HG03095 (cell line): ENCODE data around the gene OAS3.
"Not testable (repeated sequence)": the region's sequence is repeated elsewhere in the genome, so short reads cannot be mapped to it uniquely, and the experiment has no call there.

ENCODE experiments used
- ATAC-seq: cut with Tn5 transposase; IDR thresholded peaks from one replicate; pipeline ENCODE4 v1.9.1; 2021; ENCODE audit warnings: moderate library complexity; ENCODE audit not compliant: unreplicated experiment

The OAS3 gene

GRCh38 chr12:112980491-112981158 lies 42.4 kb downstream of the OAS3 start:
- no peak for ATAC-seq

GRCh38 chr12:112985642-112986290 lies 47.5 kb downstream of the OAS3 start:
- no peak for ATAC-seq

DNA sequence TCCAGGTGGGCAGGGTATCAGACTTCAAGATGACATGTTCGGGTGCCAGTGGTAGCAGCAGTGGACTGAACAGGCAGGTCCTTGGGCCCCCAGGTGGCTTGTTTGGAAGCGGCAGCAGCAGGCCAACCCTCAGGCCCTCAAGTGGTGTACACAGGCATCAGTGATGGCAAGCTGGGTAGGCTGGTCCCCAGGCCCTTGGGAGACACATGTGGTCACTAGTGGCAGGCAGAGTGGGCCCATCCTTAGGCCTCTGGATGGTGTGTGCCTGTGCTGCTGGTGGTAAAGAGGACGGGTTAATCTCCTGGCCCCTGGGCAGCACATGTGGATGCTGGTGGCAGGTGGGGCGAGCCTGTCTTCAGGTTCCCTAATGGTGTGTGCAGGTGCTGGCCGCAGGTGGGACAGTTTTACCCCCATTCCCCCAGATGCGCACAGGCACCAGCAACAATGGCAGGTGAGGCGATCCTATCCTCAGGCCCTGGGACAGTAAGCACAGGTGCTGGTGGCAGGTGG lies 48.1 kb downstream of the OAS3 start:
- ATAC-seq, result no peak

DNA sequence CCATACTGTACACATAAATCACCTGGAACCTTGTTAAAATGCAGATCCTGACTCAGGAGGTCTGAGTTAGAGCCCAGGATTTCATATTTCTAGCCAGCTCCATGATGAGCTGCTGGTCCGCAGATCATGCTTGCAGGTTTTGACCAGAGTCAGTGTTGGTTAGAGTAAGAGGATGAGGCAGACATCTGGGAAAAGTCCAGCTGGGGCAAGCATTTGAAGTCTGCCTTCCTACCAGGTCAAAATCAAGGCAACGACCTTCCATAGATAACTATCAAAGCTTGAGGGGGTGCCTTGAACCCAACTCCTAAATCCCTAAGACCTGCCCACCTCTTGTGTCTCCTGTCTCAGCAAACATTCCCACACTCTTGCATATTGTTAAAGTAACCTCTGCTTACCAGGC lies 49.3 kb downstream of the OAS3 start:
- ATAC-seq, result no peak

- no peak for ATAC-seq
These were observed 50.0 kb downstream of the OAS3 start for GRCh38 chr12:112988224-112988623.

DNA sequence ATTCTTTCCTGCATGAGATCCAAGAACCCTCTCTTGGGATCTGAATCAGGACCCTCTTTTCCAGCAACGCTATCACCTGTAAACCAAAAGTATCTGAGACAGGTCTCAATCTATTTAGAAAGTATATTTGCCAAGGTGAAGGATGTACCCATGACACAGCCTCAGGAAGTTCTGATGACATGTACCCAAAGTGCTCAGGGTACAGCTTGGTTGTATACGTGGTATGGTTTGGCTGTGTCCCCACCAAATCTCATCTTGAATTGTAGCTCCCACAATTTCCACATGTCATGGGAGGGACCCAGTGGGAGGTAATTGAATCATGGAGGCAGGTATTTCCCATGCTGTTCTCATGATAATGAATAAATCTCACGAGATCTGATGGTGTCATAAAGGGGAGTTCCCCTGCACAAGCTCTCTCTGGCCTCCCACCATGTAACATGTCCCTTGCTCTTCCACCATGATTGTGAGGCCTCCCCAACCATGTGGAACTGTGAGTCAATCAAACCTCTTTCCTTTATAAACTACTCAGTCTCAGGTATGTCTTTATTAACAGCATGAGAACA lies 50.6 kb downstream of the OAS3 start:
- not testable (repeated sequence) for ATAC-seq

- no peak for ATAC-seq
These were observed 51.5 kb downstream of the OAS3 start for GRCh38 chr12:112989806-112990205.

DNA sequence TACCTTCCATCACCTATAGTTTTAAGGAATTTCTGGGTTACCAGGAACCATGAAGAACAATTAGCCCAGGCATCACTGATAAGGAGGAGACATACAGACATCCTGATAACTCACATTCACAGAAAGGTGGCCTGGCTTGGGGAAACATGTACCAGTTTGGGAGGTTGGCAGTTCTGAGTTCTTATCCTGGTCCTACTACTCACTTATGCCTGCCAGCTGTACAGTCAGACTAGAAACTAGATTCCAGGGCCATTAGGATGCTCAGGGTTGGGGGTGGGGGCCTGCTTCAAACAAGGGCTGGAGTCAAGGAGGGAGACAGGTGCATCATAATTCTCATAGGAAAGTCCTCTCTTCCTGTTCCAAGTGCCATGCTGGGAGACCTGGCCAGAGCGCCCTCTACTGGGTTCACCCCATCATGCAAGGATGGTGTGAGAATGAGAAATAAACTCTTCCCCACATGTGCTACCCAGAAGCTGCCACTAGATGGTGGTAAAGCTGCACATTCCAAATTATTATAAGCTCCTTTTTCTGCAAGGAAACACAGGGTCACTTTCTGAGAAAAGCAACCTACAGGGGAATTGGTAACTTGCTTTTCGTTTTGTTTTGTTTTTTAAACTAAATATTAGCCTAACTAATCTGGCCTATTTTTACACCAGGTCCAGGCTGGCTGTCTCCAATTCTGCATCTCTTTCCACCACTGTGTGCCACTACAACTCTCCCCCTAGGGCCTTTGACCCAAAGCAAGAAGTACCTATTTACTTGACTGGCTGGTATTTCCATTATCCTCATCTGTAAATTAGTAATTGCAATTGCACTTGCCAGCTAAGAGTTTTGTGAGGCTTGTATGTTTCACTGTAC lies 54.5 kb downstream of the OAS3 start:
- no peak for ATAC-seq

GRCh38 chr12:112995008-112995407 lies 56.7 kb downstream of the OAS3 start:
- ATAC-seq, result no peak

- ATAC-seq, result no peak
These were observed 58.2 kb downstream of the OAS3 start for GRCh38 chr12:112996501-112996900.

DNA sequence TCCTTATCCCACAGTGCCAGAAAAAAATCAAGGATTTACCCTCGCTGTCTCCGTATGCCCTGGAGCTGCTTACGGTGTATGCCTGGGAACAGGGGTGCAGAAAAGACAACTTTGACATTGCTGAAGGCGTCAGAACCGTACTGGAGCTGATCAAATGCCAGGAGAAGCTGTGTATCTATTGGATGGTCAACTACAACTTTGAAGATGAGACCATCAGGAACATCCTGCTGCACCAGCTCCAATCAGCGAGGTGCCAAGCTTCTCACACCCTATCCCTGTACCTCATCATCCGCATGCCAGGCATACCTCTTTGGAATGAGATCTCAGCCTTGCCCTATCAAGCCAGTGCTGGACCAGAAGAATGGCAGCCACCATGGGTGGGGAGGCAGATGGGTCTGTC lies 59.2 kb downstream of the OAS3 start:
- ATAC-seq, result no peak

GRCh38 chr12:112998987-112999767 lies 60.9 kb downstream of the OAS3 start:
- ATAC-seq, result peak; percentile 66

GRCh38 chr12:113000433-113000832 lies 62.2 kb downstream of the OAS3 start:
- no peak for ATAC-seq

GRCh38 chr12:113002155-113002554 lies 63.9 kb downstream of the OAS3 start:
- ATAC-seq, result no peak

GRCh38 chr12:113002676-113003075 lies 64.4 kb downstream of the OAS3 start:
- ATAC-seq, result no peak

GRCh38 chr12:113003636-113004035 lies 65.4 kb downstream of the OAS3 start:
- ATAC-seq, result no peak

DNA sequence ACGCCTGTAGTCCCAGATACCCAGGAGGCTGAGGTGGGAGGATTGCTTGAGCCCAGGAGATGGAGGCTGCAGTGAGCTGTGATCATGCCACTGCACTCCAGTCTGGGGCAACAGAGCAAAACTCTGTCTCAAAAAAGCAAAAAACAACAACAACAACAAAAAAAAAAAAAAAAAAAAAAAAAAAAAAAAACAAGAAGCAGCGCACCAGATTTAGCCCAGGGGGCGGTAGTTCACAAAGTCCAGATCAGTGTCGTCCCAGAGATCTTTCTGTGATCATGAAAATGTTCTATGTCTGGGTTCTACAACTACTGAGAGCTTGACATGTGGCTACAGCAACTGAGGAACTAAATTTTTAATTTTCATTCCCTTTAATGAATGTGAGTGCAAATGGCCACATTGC lies 67.5 kb downstream of the OAS3 start:
- ATAC-seq, result no peak

- ATAC-seq, result no peak
These were observed 67.9 kb downstream of the OAS3 start for GRCh38 chr12:113006206-113006605.

- no peak for ATAC-seq
These were observed 68.4 kb downstream of the OAS3 start for GRCh38 chr12:113006641-113007040.

- no peak for ATAC-seq
These were observed 68.9 kb downstream of the OAS3 start for GRCh38 chr12:113007166-113007565.

DNA sequence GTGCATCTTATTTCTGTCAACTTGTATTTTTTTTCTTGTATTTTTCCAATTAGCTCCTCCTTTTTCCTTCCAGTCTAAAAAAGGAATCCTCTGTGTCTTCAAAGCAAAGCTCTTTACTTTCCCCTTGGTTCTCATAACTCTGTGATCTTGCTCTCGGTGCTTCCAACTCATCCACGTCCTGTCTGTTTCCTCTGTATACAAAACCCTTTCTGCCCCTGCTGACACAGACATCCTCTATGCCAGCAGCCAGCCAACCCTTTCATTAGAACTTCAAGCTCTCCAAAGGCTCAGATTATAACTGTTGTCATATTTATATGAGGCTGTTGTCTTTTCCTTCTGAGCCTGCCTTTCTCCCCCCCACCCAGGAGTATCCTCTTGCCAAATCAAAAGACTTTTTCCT lies 72.4 kb downstream of the OAS3 start:
- ATAC-seq, result no peak
